Astrocyte of the cerebellum (primary cell): ENCODE results near the gene KIAA1328.

ENCODE experiments used
- DNase-seq: peaks from one replicate; pipeline ENCODE4 v3.0.0-alpha.2; 2011; ENCODE audit warnings: low read depth
- H3K4me3 ChIP-seq: 2 replicates; pipeline ENCODE4 v1.5.1; 2011; ENCODE audit warnings: mild to moderate bottlenecking, low read depth, low read length, moderate library complexity
- CTCF ChIP-seq: IDR thresholded peaks from 2 replicates; pipeline ENCODE4 v1.5.1; 2012; ENCODE audit warnings: low read length, low read depth, moderate library complexity, mild to moderate bottlenecking; ENCODE audit errors: missing control alignments
- in situ Hi-C: cut with HindIII; loops from 2 replicates; pipeline ENCODE4 v1.10.0; 2017; ENCODE audit warnings: low sequenced_read_pairs

The KIAA1328 gene

GRCh38 chr18:37244618-37245017, 415.7 kb downstream of the KIAA1328 start:
- no peak for DNase-seq
- no peak overlapping the region for H3K4me3 ChIP-seq
- in situ Hi-C loops = no loop called here
- no peak for TF ChIP-seq CTCF

GRCh38 chr18:37246779-37247340, 417.9 kb downstream of the KIAA1328 start:
- in situ Hi-C loops = no loop called here
- H3K4me3 ChIP-seq = no peak overlapping the region
- TF ChIP-seq CTCF = no peak
- no peak for DNase-seq

GRCh38 chr18:37247497-37248161, 418.7 kb downstream of the KIAA1328 start:
- TF ChIP-seq CTCF = no peak
- no peak overlapping the region for H3K4me3 ChIP-seq
- in situ Hi-C loops = no loop called here

GRCh38 chr18:37248281-37248680, 419.4 kb downstream of the KIAA1328 start:
- DNase-seq = no peak
- no peak overlapping the region for H3K4me3 ChIP-seq
- in situ Hi-C loops = no loop called here
- TF ChIP-seq CTCF = no peak

More at GRCh38 chr18:37247497-37248161, 418.7 kb downstream of the KIAA1328 start:
- no peak for DNase-seq

- no peak for TF ChIP-seq CTCF
- no peak overlapping the region for H3K4me3 ChIP-seq
- no peak for DNase-seq
- in situ Hi-C loops = no loop called here
These were observed 420.4 kb downstream of the KIAA1328 start for GRCh38 chr18:37249171-37249886.

GRCh38 chr18:37249895-37250618, 421.1 kb downstream of the KIAA1328 start:
- in situ Hi-C loops = no loop called here
- no peak for TF ChIP-seq CTCF
- DNase-seq = no peak
- H3K4me3 ChIP-seq = no peak overlapping the region
